ENCODE measurements around the gene SPATA25.

- no peak for TF ChIP-seq CTCF (IDR thresholded peaks at IDR 0.05; ENCODE audit: low read depth, low read length, missing input control)
- TF ChIP-seq YY1 (IDR thresholded peaks at IDR 0.05): no peak
- TF ChIP-seq SP1 (IDR thresholded peaks at IDR 0.05): no peak
- TF ChIP-seq GABPA (IDR thresholded peaks at IDR 0.05 in 1 of 2, conservative IDR thresholded peaks at IDR 0.05 in 1 of 2): no peak
- no peak for TF ChIP-seq TAF1 (conservative IDR thresholded peaks at IDR 0.05)
- no peak for TF ChIP-seq MAX (IDR thresholded peaks at IDR 0.05)
- no peak for TF ChIP-seq JUND (IDR thresholded peaks at IDR 0.05)
- TF ChIP-seq ATF3 (IDR thresholded peaks at IDR 0.05): no peak
- TF ChIP-seq RXRA (IDR thresholded peaks at IDR 0.05): no peak
- TF ChIP-seq EGR1 (IDR thresholded peaks at IDR 0.05; ENCODE audit: low read depth in 2 of 2): no peak
Measured at GRCh38 chr20:45883100-45883469, 4.3 kb downstream of the SPATA25 start.

All from liver (tissue), 3 donors.